ENCODE measurements around the gene SMG6. TPM values are rescaled to one million over a fixed set of nuclear protein-coding genes. Genes with fewer than 3 reads are reported as not detected.

Gene SMG6
- total RNA-seq, 1 experiment from 2014 or later: 28.6 TPM

GRCh38 chr17:2223617-2223927 lies 80.0 kb downstream of the SMG6 start:
- Histone ChIP-seq H2BK120ac (ENCODE audit: low read depth, low read length, poor library complexity, severe bottlenecking) (no peak overlapping the region), H3K18ac (ENCODE audit: insufficient read length, low read depth, low read length) (no peak overlapping the region), H3K4me1 (ENCODE audit: insufficient read depth, low read length) (no peaks in the 10 kb centered on the region), H2AFZ (ENCODE audit: low read length) (no peak overlapping the region), H3K23me2 (ENCODE audit: insufficient read length, low read depth, low read length, poor library complexity, severe bottlenecking) (no peaks in the 10 kb centered on the region), H3K9ac (ENCODE audit: extremely low read depth, insufficient read length, low read length) (no peak overlapping the region), H3K79me2 (ENCODE audit: insufficient read depth, low read length) (no peaks in the 10 kb centered on the region), H4K20me1 (ENCODE audit: control insufficient read depth, insufficient read depth, insufficient read length) (no peaks in the 10 kb centered on the region), H3K9me3 (ENCODE audit: control insufficient read depth, low read depth, low read length) (no peaks in the 10 kb centered on the region), H2BK12ac (ENCODE audit: insufficient read length, low read depth, low read length) (no peak overlapping the region), H3K27ac (ENCODE audit: insufficient read length, low read depth, low read length) (no peak overlapping the region), H3T11ph (ENCODE audit: low read length) (no peak overlapping the region), H3K27me3 (ENCODE audit: insufficient read depth, low read length) (no peaks in the 10 kb centered on the region), H3K4me2 (ENCODE audit: insufficient read depth, insufficient read length, low read length) (no peak overlapping the region), H3K79me1 (ENCODE audit: insufficient read depth, low read depth, low read length, poor library complexity, severe bottlenecking) (no peaks in the 10 kb centered on the region), H2AK5ac (ENCODE audit: insufficient read length, low read length) (no peak overlapping the region), H4K8ac (replicated peaks; ENCODE audit: insufficient read length, low read depth, low read length) (no peak overlapping the region), H3K23ac (ENCODE audit: insufficient read length, low read depth, low read length) (no peak overlapping the region), H3K4ac (ENCODE audit: low read depth, low read length) (no peak overlapping the region), H3K14ac (ENCODE audit: insufficient read depth, low read length) (no peak overlapping the region), H2BK5ac (ENCODE audit: insufficient read length, low read length) (no peak overlapping the region), H3K56ac (ENCODE audit: insufficient read length, low read depth, low read length) (no peak overlapping the region), H2BK15ac (ENCODE audit: low read depth, low read length) (no peak overlapping the region), H2BK20ac (ENCODE audit: low read depth, low read length, poor library complexity, severe bottlenecking) (no peak overlapping the region), H4K91ac (ENCODE audit: insufficient read length, low read depth, low read length) (no peak overlapping the region), H4K5ac (ENCODE audit: insufficient read length, low read depth, low read length) (no peak overlapping the region)
- H3K27ac Mint-ChIP-seq: no peak overlapping the region
- peaks cover 2 to 6% of the 10 kb centered on the region in 2 experiments; a peak in 1 of 4 replicates for H3K4me1 Mint-ChIP-seq
- no peak overlapping the region for H3K4me3 Mint-ChIP-seq
- no peaks in the 10 kb centered on the region for H3K27me3 Mint-ChIP-seq (ENCODE audit: low read depth)
- peaks cover 0 to 7% (median 6%) of the 10 kb centered on the region in 3 experiments; a peak in 4 of 7 replicates for H3K36me3 Mint-ChIP-seq (ENCODE audit: insufficient read depth in 1 of 3, low read depth in 3 of 3)
- H3K9me3 Mint-ChIP-seq: no peaks in the 10 kb centered on the region
- no peak for DNase-seq
- no peak for TF ChIP-seq CTCF (conservative IDR thresholded peaks at IDR 0.05)
